Measurements from ENCODE around the gene CDS2. TPM values are rescaled to one million over a fixed set of nuclear protein-coding genes. Genes with fewer than 3 reads are reported as not detected.

CDS2 gene
- total RNA-seq, 1 experiment from 2014 or later, result 25.7 TPM

DNA sequence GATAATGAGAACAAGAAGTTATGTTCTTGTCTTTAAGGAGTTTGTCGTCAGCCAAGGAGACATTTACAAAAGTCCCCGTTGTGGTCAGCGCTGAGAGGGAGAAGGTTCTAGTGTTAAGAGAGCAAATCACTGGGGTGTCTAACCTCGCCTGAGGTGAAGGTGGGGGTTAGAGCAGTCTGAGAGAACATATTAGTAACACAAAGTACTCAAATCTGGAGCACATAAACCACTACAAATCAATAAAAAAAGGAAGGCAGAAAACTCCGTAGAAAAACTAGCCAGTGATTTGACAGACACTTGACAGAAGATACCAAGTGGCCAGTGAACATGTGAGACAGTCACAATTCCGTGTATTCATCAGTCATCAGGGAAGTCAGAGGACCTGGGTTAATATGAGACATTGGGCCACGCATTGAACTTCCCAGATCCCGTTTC is 45.4 kb downstream of the CDS2 start:
- H3K27me3 Mint-ChIP-seq (ENCODE audit: unreplicated experiment), result no peaks in the 10 kb centered on the region
- no peaks in the 10 kb centered on the region for H3K4me1 Mint-ChIP-seq (ENCODE audit: low read depth, unreplicated experiment)
- DNase-seq, result no peak
- CTCF ChIA-PET, result no interaction called here
- H3K27ac Mint-ChIP-seq (ENCODE audit: unreplicated experiment), result no peak overlapping the region
- no TSS peak for BruUV-seq (replicated peaks)
- peaks cover 8% of the 10 kb centered on the region for H3K36me3 Mint-ChIP-seq (ENCODE audit: insufficient read depth, unreplicated experiment)
- no peak overlapping the region for H3K4me3 Mint-ChIP-seq (ENCODE audit: low read depth, unreplicated experiment)
- no peaks in the 10 kb centered on the region for H3K9me3 Mint-ChIP-seq (ENCODE audit: low read depth, unreplicated experiment)
- TF ChIP-seq, protein P1, sequence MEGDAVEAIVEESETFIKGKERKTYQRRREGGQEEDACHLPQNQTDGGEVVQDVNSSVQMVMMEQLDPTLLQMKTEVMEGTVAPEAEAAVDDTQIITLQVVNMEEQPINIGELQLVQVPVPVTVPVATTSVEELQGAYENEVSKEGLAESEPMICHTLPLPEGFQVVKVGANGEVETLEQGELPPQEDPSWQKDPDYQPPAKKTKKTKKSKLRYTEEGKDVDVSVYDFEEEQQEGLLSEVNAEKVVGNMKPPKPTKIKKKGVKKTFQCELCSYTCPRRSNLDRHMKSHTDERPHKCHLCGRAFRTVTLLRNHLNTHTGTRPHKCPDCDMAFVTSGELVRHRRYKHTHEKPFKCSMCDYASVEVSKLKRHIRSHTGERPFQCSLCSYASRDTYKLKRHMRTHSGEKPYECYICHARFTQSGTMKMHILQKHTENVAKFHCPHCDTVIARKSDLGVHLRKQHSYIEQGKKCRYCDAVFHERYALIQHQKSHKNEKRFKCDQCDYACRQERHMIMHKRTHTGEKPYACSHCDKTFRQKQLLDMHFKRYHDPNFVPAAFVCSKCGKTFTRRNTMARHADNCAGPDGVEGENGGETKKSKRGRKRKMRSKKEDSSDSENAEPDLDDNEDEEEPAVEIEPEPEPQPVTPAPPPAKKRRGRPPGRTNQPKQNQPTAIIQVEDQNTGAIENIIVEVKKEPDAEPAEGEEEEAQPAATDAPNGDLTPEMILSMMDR (IDR thresholded peaks at IDR 0.05; ENCODE audit: unreplicated experiment), result no peak
- intact Hi-C loops (cut with micrococcal nuclease; ENCODE audit: unreplicated experiment), result no loop called here

GRCh38 chr20:5172903-5173463 is 46.2 kb downstream of the CDS2 start:
- TF ChIP-seq, protein P1 (IDR thresholded peaks at IDR 0.05; ENCODE audit: unreplicated experiment), result no peak
- H3K27ac Mint-ChIP-seq (ENCODE audit: unreplicated experiment), result no peak overlapping the region
- no TSS peak for BruUV-seq (replicated peaks)
- intact Hi-C loops (cut with micrococcal nuclease; ENCODE audit: unreplicated experiment), result no loop called here
- CTCF ChIA-PET, result no interaction called here
- no peak for DNase-seq
- H3K4me3 Mint-ChIP-seq (ENCODE audit: low read depth, unreplicated experiment), result no peak overlapping the region
- no peaks in the 10 kb centered on the region for H3K9me3 Mint-ChIP-seq (ENCODE audit: low read depth, unreplicated experiment)
- peaks cover 8% of the 10 kb centered on the region for H3K36me3 Mint-ChIP-seq (ENCODE audit: insufficient read depth, unreplicated experiment)
- no peaks in the 10 kb centered on the region for H3K4me1 Mint-ChIP-seq (ENCODE audit: low read depth, unreplicated experiment)
- H3K27me3 Mint-ChIP-seq (ENCODE audit: unreplicated experiment), result no peaks in the 10 kb centered on the region

DNA sequence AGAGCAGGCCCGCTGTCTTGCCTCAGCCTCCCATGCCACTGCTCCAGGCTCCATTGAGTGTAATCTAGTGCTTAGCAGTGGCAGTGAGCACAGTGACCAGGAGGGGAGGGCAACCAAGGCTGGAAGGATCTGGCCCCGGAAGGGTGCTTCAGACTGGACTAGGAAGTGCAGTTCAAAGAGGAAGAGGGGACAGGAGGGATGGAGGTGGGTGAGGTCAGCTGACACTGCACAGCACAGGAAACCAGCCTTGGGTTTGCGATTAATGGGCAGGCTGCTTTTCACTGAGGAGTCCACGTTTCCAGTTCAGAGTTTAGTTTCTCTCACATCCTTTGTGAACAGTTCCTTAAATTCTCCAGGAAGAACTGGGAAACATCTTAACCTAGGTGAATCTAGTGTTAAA is 46.9 kb downstream of the CDS2 start:
- DNase-seq, result no peak
- intact Hi-C loops (cut with micrococcal nuclease; ENCODE audit: unreplicated experiment), result no loop called here
- TF ChIP-seq, protein P1 (IDR thresholded peaks at IDR 0.05; ENCODE audit: unreplicated experiment), result no peak
- BruUV-seq (replicated peaks), result no TSS peak
- CTCF ChIA-PET, result no interaction called here
- Mint-ChIP-seq H3K9me3 (ENCODE audit: low read depth, unreplicated experiment) (no peaks in the 10 kb centered on the region), H3K27ac (ENCODE audit: unreplicated experiment) (no peak overlapping the region), H3K4me3 (ENCODE audit: low read depth, unreplicated experiment) (no peak overlapping the region), H3K27me3 (ENCODE audit: unreplicated experiment) (no peaks in the 10 kb centered on the region), H3K36me3 (ENCODE audit: insufficient read depth, unreplicated experiment) (peaks cover 8% of the 10 kb centered on the region), H3K4me1 (ENCODE audit: low read depth, unreplicated experiment) (no peaks in the 10 kb centered on the region)

- CTCF ChIA-PET, result no interaction called here
- Mint-ChIP-seq H3K27me3 (ENCODE audit: unreplicated experiment) (no peaks in the 10 kb centered on the region), H3K36me3 (ENCODE audit: insufficient read depth, unreplicated experiment) (peaks cover 8% of the 10 kb centered on the region), H3K27ac (ENCODE audit: unreplicated experiment) (no peak overlapping the region), H3K4me3 (ENCODE audit: low read depth, unreplicated experiment) (no peak overlapping the region), H3K9me3 (ENCODE audit: low read depth, unreplicated experiment) (no peaks in the 10 kb centered on the region), H3K4me1 (ENCODE audit: low read depth, unreplicated experiment) (no peaks in the 10 kb centered on the region)
- TF ChIP-seq, protein P1 (IDR thresholded peaks at IDR 0.05; ENCODE audit: unreplicated experiment), result no peak
- DNase-seq, result no peak
- BruUV-seq (replicated peaks), result no TSS peak
- intact Hi-C loops (cut with micrococcal nuclease; ENCODE audit: unreplicated experiment), result no loop called here
Measured at GRCh38 chr20:5177071-5177470, 50.3 kb downstream of the CDS2 start.
